ENCODE results near the gene GP9. TPM values are rescaled to one million over a fixed set of nuclear protein-coding genes. Genes with fewer than 3 reads are reported as not detected.

The GP9 gene
- polyA plus RNA-seq, 1 of the 3 experiments (the other 2 are of a cell fraction), result not detected

DNA sequence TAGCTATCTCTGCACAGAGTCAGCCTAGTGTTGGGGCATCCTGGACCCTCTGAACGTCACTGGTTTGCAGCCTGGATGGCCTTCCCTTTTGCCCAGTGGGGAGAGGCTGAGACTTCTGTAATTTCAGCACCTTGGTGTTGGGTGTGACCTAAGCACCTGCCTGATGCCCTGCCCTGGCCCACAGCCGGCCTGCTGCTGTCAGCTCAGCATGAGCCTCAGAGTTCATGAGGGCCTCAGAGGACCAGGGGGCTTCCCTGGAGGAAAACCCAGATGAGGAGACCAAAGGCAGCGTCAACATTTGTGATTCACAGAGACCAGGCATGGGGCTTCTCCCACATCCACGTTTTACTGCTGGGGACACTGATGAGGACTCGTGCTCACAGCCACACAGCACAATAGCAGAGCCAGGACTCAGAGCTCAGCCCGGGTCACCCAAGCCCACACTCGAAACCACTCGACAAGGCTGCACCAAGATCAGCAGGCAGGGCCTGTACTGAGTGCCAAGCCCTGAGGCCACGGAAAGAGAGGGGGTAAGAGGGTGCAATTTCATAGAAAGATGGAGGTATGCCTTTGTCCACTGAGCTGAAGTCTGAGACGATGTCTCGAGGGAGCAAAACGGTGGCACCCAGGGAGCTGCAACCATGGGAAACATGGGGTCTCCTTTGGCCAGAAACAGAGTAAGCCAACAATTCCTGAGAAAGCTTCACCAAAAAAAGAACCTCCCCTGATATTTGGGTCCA is 9.9 kb upstream of the GP9 start:
- H3K27ac ChIP-seq (ENCODE audit: low read depth in 2 of 2, low read length in 1 of 2), result no peak overlapping the region
- 83% methylated on average over 5 of the region's 12 CpGs for WGBS (ENCODE audit: low lambda C conversion rate)
- H3K4me1 ChIP-seq (ENCODE audit: control insufficient read depth in 1 of 2, insufficient read depth in 2 of 2, low read depth in 1 of 2, low read length in 1 of 2), result peaks cover 0 to 14% of the 10 kb centered on the region in 2 experiments; a peak in 1 of 4 replicates
- no peaks in the 10 kb centered on the region for H3K79me2 ChIP-seq (ENCODE audit: insufficient read depth)
- no peak overlapping the region for H3K9ac ChIP-seq
- no peak for DNase-seq
- H3K9me3 ChIP-seq, result no peaks in the 10 kb centered on the region
- H3K9me2 ChIP-seq, result no peaks in the 10 kb centered on the region
- H3K36me3 ChIP-seq (replicated peaks in 1 of 2; ENCODE audit: control insufficient read depth in 1 of 2, insufficient read depth in 2 of 2, low read length in 1 of 2), result no peaks in the 10 kb centered on the region
- no peaks in the 10 kb centered on the region for H4K20me1 ChIP-seq (ENCODE audit: insufficient read depth)
- no peaks in the 10 kb centered on the region for H3K27me3 ChIP-seq (ENCODE audit: insufficient read depth)
- CTCF ChIA-PET, result interaction anchor here (0.6 to 5.7 kb wide), 4 partner anchors 10 to 196 kb away, joined by 3 to 65 read pairs (median 54); no protein-coding TSS in a partner anchor
- no peak overlapping the region for H3K4me3 ChIP-seq (ENCODE audit: low read depth in 2 of 2, low read length in 1 of 2)
- POLR2A ChIA-PET, result no interaction called here
- H3F3A ChIP-seq (replicated peaks; ENCODE audit: insufficient read depth), result no peaks in the 10 kb centered on the region
- no peak overlapping the region for H3K4me2 ChIP-seq
- TF ChIP-seq, protein P1, sequence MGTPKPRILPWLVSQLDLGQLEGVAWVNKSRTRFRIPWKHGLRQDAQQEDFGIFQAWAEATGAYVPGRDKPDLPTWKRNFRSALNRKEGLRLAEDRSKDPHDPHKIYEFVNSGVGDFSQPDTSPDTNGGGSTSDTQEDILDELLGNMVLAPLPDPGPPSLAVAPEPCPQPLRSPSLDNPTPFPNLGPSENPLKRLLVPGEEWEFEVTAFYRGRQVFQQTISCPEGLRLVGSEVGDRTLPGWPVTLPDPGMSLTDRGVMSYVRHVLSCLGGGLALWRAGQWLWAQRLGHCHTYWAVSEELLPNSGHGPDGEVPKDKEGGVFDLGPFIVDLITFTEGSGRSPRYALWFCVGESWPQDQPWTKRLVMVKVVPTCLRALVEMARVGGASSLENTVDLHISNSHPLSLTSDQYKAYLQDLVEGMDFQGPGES (IDR thresholded peaks at IDR 0.05; ENCODE audit: low read depth, low read length), result no peak
- TF ChIP-seq, protein P2, sequence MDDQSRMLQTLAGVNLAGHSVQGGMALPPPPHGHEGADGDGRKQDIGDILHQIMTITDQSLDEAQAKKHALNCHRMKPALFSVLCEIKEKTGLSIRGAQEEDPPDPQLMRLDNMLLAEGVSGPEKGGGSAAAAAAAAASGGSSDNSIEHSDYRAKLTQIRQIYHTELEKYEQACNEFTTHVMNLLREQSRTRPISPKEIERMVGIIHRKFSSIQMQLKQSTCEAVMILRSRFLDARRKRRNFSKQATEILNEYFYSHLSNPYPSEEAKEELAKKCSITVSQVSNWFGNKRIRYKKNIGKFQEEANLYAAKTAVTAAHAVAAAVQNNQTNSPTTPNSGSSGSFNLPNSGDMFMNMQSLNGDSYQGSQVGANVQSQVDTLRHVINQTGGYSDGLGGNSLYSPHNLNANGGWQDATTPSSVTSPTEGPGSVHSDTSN (IDR thresholded peaks at IDR 0.05), result no peak
- TF ChIP-seq MEF2A (IDR thresholded peaks at IDR 0.05; ENCODE audit: borderline replicate concordance, low read depth) (no peak), FOXJ3 (CRISPR knock-in tag; IDR thresholded peaks at IDR 0.05) (no peak), YY1 (IDR thresholded peaks at IDR 0.05; ENCODE audit: low read depth) (no peak), SMC3 (IDR thresholded peaks at IDR 0.05; ENCODE audit: low read depth, low read length) (no peak)
- H2AFZ ChIP-seq (ENCODE audit: low read depth), result no peak overlapping the region

DNA sequence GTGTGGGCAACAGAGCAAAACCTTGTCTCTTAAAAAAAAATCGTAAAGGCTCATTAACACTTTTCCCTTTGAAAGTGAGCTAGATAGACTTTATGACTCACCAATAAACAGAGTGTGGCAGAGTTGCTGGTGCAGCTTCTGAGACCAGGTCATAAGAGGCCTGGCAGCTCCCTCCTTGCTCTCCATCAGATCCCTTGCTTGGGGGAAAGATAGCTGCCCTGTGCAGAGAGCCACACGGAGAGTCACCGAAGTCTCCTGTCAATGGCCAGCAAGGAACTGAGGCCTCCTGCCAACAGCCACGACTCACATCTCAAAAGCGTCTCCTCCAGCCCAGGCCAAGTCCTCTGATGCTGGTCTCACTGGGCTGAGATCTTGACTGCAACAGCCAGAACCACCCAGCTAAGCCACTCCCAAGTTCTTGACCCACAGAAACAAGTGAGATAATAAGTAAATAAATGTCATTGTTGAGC is 8.7 kb upstream of the GP9 start:
- Histone ChIP-seq H3K27ac (ENCODE audit: low read depth in 2 of 2, low read length in 1 of 2) (no peak overlapping the region; a peak in 1 of 4 replicates), H3K9me3 (no peaks in the 10 kb centered on the region), H3K4me2 (no peak overlapping the region), H4K20me1 (ENCODE audit: insufficient read depth) (no peaks in the 10 kb centered on the region), H3K4me1 (ENCODE audit: control insufficient read depth in 1 of 2, insufficient read depth in 2 of 2, low read depth in 1 of 2, low read length in 1 of 2) (peaks cover 0 to 14% of the 10 kb centered on the region in 2 experiments; a peak in 1 of 4 replicates), H2AFZ (ENCODE audit: low read depth) (no peak overlapping the region), H3K4me3 (ENCODE audit: low read depth in 2 of 2, low read length in 1 of 2) (no peak overlapping the region), H3K79me2 (ENCODE audit: insufficient read depth) (no peaks in the 10 kb centered on the region), H3K9ac (no peak overlapping the region), H3K36me3 (replicated peaks in 1 of 2; ENCODE audit: control insufficient read depth in 1 of 2, insufficient read depth in 2 of 2, low read length in 1 of 2) (no peaks in the 10 kb centered on the region), H3F3A (replicated peaks; ENCODE audit: insufficient read depth) (no peaks in the 10 kb centered on the region), H3K27me3 (ENCODE audit: insufficient read depth) (0 out of 2 replicates have a peak, but pooled peaks cover 7% of the 10 kb centered on the region), H3K9me2 (no peaks in the 10 kb centered on the region)
- no peak for DNase-seq
- POLR2A ChIA-PET, result no interaction called here
- WGBS (ENCODE audit: low lambda C conversion rate), result 68% methylated on average over 4 of the region's 5 CpGs
- no peak for TF ChIP-seq FOSL2 (IDR thresholded peaks at IDR 0.05; ENCODE audit: borderline replicate concordance, low read depth)
- TF ChIP-seq SMC3 (IDR thresholded peaks at IDR 0.05; ENCODE audit: low read depth, low read length), result no peak
- no peak for TF ChIP-seq GATA2 (CRISPR knock-in tag; IDR thresholded peaks at IDR 0.05)
- no peak for TF ChIP-seq POLR2AphosphoS5 (IDR thresholded peaks at IDR 0.05; ENCODE audit: low read depth, low read length)
- TF ChIP-seq TAF1 (IDR thresholded peaks at IDR 0.05; ENCODE audit: borderline replicate concordance, low read depth, low read length), result no peak
- TF ChIP-seq GABPA (IDR thresholded peaks at IDR 0.05; ENCODE audit: low read depth), result no peak
- TF ChIP-seq, protein P3, sequence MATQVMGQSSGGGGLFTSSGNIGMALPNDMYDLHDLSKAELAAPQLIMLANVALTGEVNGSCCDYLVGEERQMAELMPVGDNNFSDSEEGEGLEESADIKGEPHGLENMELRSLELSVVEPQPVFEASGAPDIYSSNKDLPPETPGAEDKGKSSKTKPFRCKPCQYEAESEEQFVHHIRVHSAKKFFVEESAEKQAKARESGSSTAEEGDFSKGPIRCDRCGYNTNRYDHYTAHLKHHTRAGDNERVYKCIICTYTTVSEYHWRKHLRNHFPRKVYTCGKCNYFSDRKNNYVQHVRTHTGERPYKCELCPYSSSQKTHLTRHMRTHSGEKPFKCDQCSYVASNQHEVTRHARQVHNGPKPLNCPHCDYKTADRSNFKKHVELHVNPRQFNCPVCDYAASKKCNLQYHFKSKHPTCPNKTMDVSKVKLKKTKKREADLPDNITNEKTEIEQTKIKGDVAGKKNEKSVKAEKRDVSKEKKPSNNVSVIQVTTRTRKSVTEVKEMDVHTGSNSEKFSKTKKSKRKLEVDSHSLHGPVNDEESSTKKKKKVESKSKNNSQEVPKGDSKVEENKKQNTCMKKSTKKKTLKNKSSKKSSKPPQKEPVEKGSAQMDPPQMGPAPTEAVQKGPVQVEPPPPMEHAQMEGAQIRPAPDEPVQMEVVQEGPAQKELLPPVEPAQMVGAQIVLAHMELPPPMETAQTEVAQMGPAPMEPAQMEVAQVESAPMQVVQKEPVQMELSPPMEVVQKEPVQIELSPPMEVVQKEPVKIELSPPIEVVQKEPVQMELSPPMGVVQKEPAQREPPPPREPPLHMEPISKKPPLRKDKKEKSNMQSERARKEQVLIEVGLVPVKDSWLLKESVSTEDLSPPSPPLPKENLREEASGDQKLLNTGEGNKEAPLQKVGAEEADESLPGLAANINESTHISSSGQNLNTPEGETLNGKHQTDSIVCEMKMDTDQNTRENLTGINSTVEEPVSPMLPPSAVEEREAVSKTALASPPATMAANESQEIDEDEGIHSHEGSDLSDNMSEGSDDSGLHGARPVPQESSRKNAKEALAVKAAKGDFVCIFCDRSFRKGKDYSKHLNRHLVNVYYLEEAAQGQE (IDR thresholded peaks at IDR 0.05; ENCODE audit: low read depth, low read length), result no peak
- TF ChIP-seq ELF1 (IDR thresholded peaks at IDR 0.05), result no peak
- CTCF ChIA-PET, result interaction anchor here (0.7 to 5.7 kb wide), 15 partner anchors 11 to 265 kb away, joined by 4 to 65 read pairs (median 22); partner anchors contain the start of gene ISY1
